ENCODE data around the gene RFX4. TPM values are rescaled to one million over a fixed set of nuclear protein-coding genes. Genes with fewer than 3 reads are reported as not detected.

The RFX4 gene
- total and polyA plus RNA-seq, 10 of the 15 experiments (the other 5 are each of a cell fraction or from before 2014, with no cell fraction given), result 0.02 to 0.23 TPM; not detected in 8

DNA sequence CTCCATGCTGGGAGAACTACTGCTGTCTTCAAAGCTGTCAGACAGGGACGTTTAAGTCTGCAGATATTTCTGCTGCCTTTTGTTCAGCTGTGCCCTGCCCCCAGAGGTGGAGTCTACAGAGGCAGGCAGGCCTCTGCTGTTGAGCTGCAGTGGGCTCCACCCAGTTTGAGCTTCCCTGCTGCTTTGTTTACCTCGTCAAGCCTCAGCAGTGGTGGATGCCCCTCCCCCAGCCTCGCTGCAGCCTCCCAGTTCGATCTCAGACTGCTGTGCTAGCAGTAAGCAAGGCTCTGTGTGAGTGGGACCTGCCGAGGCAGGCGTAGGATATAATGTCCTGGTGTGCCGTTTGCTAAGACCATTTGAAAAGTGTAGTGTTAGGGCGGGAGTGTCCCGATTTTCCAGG lies 31.4 kb upstream of the RFX4 start:
- Histone ChIP-seq H3K79me2 (ENCODE audit: control insufficient read depth, insufficient read depth, low read length) (no peaks in the 10 kb centered on the region), H3K9me3 (replicated peaks; ENCODE audit: control insufficient read depth, insufficient read depth, low read length) (no peaks in the 10 kb centered on the region; the same call in 2 of the 3 replicates), H2AFZ (ENCODE audit: control insufficient read depth, low read depth, low read length) (no peak overlapping the region), H3K4me1 (ENCODE audit: control insufficient read depth, insufficient read depth, low read length) (no peaks in the 10 kb centered on the region), H4K20me1 (ENCODE audit: control insufficient read depth, insufficient read depth) (no peaks in the 10 kb centered on the region), H3K4me3 (no peak overlapping the region), H3K4me2 (ENCODE audit: control insufficient read depth, insufficient read depth) (no peak overlapping the region), H3K36me3 (ENCODE audit: control insufficient read depth in 2 of 2, insufficient read depth in 2 of 2, low read length in 1 of 2) (no peaks in the 10 kb centered on the region), H3K27ac (ENCODE audit: control insufficient read depth, insufficient read depth) (no peak overlapping the region), H3K9ac (ENCODE audit: control insufficient read depth, insufficient read depth, low read length) (no peak overlapping the region), H3K27me3 (replicated peaks in 1 of 2; ENCODE audit: control insufficient read depth in 2 of 2, insufficient read depth in 2 of 2, low read length in 1 of 2) (no peaks in the 10 kb centered on the region; a peak in 1 of 4 replicates)
- CTCF ChIA-PET, result no interaction called here
- BruUV-seq (replicated peaks), result no TSS peak
- POLR2A ChIA-PET, result no interaction called here
- WGBS (ENCODE audit: insufficient coverage, insufficient replicate concordance, low lambda C conversion rate, missing lambda C conversion rate), result 45% methylated on average over 9 of the region's 9 CpGs
- DNase-seq (ENCODE audit: low read depth, low spot score) (no peak), ATAC-seq (no peak), FAIRE-seq (no peak)
- RAD21 ChIA-PET (ENCODE audit: unreplicated experiment), result no interaction called here
- intact Hi-C loops (cut with micrococcal nuclease; ENCODE audit: unreplicated experiment) (no loop called here), in situ Hi-C loops (cut with MboI) (no loop called here)
- TF ChIP-seq CHD1 (IDR thresholded peaks at IDR 0.05; ENCODE audit: low read depth, low read length) (no peak), CHD4 (IDR thresholded peaks at IDR 0.05) (no peak), HCFC1 (IDR thresholded peaks at IDR 0.05; ENCODE audit: low read length) (no peak), TARDBP (IDR thresholded peaks at IDR 0.05; ENCODE audit: borderline replicate concordance) (no peak), POU2F2 (IDR thresholded peaks at IDR 0.05; ENCODE audit: borderline replicate concordance, low read depth, low read length) (no peak), ZBED1 (IDR thresholded peaks at IDR 0.05; ENCODE audit: borderline replicate concordance) (no peak), RB1 (IDR thresholded peaks at IDR 0.05; ENCODE audit: borderline replicate concordance) (no peak), MEF2B (IDR thresholded peaks at IDR 0.05; ENCODE audit: partially characterized antibody, poor library complexity, severe bottlenecking) (no peak), ZZZ3 (IDR thresholded peaks at IDR 0.05; ENCODE audit: control insufficient read depth, insufficient read length, low read depth) (no peak), USF2 (IDR thresholded peaks at IDR 0.05; ENCODE audit: borderline replicate concordance, low read depth, low read length) (no peak), MTA3 (IDR thresholded peaks at IDR 0.05; ENCODE audit: borderline replicate concordance, low read length) (no peak), TCF7 (IDR thresholded peaks at IDR 0.05; ENCODE audit: borderline replicate concordance) (no peak), EED (IDR thresholded peaks at IDR 0.05; ENCODE audit: low read depth) (no peak), IRF4 (IDR thresholded peaks at IDR 0.05; ENCODE audit: low read depth, low read length) (no peak), YY1 (IDR thresholded peaks at IDR 0.05; ENCODE audit: low read depth, low read length) (no peak), SMC3 (IDR thresholded peaks at IDR 0.05; ENCODE audit: borderline replicate concordance, low read length) (no peak), KAT2A (conservative IDR thresholded peaks at IDR 0.05; ENCODE audit: control insufficient read depth, low read depth, low read length) (no peak)
- TF ChIP-seq, protein P1, sequence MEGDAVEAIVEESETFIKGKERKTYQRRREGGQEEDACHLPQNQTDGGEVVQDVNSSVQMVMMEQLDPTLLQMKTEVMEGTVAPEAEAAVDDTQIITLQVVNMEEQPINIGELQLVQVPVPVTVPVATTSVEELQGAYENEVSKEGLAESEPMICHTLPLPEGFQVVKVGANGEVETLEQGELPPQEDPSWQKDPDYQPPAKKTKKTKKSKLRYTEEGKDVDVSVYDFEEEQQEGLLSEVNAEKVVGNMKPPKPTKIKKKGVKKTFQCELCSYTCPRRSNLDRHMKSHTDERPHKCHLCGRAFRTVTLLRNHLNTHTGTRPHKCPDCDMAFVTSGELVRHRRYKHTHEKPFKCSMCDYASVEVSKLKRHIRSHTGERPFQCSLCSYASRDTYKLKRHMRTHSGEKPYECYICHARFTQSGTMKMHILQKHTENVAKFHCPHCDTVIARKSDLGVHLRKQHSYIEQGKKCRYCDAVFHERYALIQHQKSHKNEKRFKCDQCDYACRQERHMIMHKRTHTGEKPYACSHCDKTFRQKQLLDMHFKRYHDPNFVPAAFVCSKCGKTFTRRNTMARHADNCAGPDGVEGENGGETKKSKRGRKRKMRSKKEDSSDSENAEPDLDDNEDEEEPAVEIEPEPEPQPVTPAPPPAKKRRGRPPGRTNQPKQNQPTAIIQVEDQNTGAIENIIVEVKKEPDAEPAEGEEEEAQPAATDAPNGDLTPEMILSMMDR (IDR thresholded peaks at IDR 0.05 in 2 of 3, conservative IDR thresholded peaks at IDR 0.05 in 1 of 3; ENCODE audit: control insufficient read depth in 2 of 3, extremely low read depth in 1 of 3, insufficient read depth in 1 of 3, low read depth in 3 of 3, low read length in 3 of 3), result no peak
- TF ChIP-seq, protein P2, sequence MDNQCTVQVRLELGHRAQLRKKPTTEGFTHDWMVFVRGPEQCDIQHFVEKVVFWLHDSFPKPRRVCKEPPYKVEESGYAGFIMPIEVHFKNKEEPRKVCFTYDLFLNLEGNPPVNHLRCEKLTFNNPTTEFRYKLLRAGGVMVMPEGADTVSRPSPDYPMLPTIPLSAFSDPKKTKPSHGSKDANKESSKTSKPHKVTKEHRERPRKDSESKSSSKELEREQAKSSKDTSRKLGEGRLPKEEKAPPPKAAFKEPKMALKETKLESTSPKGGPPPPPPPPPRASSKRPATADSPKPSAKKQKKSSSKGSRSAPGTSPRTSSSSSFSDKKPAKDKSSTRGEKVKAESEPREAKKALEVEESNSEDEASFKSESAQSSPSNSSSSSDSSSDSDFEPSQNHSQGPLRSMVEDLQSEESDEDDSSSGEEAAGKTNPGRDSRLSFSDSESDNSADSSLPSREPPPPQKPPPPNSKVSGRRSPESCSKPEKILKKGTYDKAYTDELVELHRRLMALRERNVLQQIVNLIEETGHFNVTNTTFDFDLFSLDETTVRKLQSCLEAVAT (IDR thresholded peaks at IDR 0.05), result no peak
- SMC1A ChIA-PET (ENCODE audit: uncharacterized antibody, unreplicated experiment), result interaction anchor here (0.6 kb wide), 1 partner anchor 356 kb away, joined by 3 read pairs; no protein-coding TSS in a partner anchor

Data from GM12878 (cell line).